HepG2 (cell line): ENCODE results near the gene VWA2. TPM values are rescaled to one million over a fixed set of nuclear protein-coding genes. Genes with fewer than 3 reads are reported as not detected.

Source experiments
- AHDC1 ChIP-seq: sonication (generic); formaldehyde crosslinking; IDR thresholded peaks from 2 replicates; pipeline ENCODE4 v1.5.1; 2020; ENCODE audit warnings: mild to moderate bottlenecking, missing genetic modification reagents, borderline replicate concordance
- HNF1B ChIP-seq: sonication (generic); formaldehyde crosslinking; IDR thresholded peaks from 2 replicates; pipeline ENCODE4 v1.5.1; 2020; ENCODE audit warnings: mild to moderate bottlenecking, moderate library complexity, missing genetic modification reagents
- JUND ChIP-seq: sonication (generic); formaldehyde crosslinking; IDR thresholded peaks from 2 replicates; pipeline ENCODE4 v1.8.0; 2022; ENCODE audit warnings: mild to moderate bottlenecking, missing genetic modification reagents
- ZMYM4 ChIP-seq: sonication (generic); formaldehyde crosslinking; IDR thresholded peaks from 2 replicates; pipeline ENCODE4 v1.8.1; 2023; ENCODE audit warnings: mild to moderate bottlenecking, missing genetic modification reagents
- ZNF12 ChIP-seq: sonication (generic); formaldehyde crosslinking; IDR thresholded peaks from 2 replicates; pipeline ENCODE4 v1.5.0; 2020; ENCODE audit warnings: missing genetic modification reagents
- ZNF441 ChIP-seq: sonication (generic); formaldehyde crosslinking; IDR thresholded peaks from 2 replicates; pipeline ENCODE4 v1.7.0; 2021; ENCODE audit warnings: missing genetic modification reagents, borderline replicate concordance
- ZNF562 ChIP-seq: sonication (generic); formaldehyde crosslinking; IDR thresholded peaks from 2 replicates; pipeline ENCODE4 v1.8.0; 2022; ENCODE audit warnings: missing genetic modification reagents, borderline replicate concordance
- ZNF713 ChIP-seq: sonication (generic); formaldehyde crosslinking; IDR thresholded peaks from 2 replicates; pipeline ENCODE4 v1.4.0; 2020; ENCODE audit warnings: mild to moderate bottlenecking, missing genetic modification reagents
- ZUFSP ChIP-seq: sonication (generic); formaldehyde crosslinking; IDR thresholded peaks from 2 replicates; pipeline ENCODE4 v1.9.0; 2021; ENCODE audit warnings: missing genetic modification reagents, mild to moderate bottlenecking, borderline replicate concordance
- polyA plus RNA-seq, 8 experiments: library from polyadenylated mRNA; depleted of rRNA in 3 of 8; stranded (reverse) in 7 of 8; unstranded in 1 of 8; fragments of >200 nt; fragmentation: Illumina TruSeq in 4 of 8; extraction: Trizol in 4 of 8; gene quantifications; 2 replicates each; pipeline versions ENCODE4 v1.2.1 to v1.2.3, GENCODE V29; 2011 to 2016; ENCODE audit warnings: low read depth in 4 of 8, missing spikeins in 1 of 8, mixed read lengths in 1 of 8; ENCODE audit not compliant: insufficient read depth in 1 of 8
- total RNA-seq, 5 experiments: library from RNA; depleted of rRNA; stranded (reverse); fragments of >200 nt; fragmentation: Illumina TruSeq; extraction: Trizol; gene quantifications; 2 replicates each; pipeline ENCODE4 v1.2.3, GENCODE V29; 2016; ENCODE audit warnings: low read depth in 1 of 5

The VWA2 gene
- total and polyA plus RNA-seq, 2 of the 13 experiments (the other 11 are each of a cell fraction or from before 2014, with no cell fraction given) = not detected

- TF ChIP-seq AHDC1 (CRISPR knock-in tag) (no peak), HNF1B (CRISPR knock-in tag) (no peak), ZNF562 (CRISPR knock-in tag) (no peak), ZNF12 (no peak), ZMYM4 (CRISPR knock-in tag) (no peak), ZUFSP (CRISPR knock-in tag) (no peak), ZNF713 (CRISPR knock-in tag) (no peak), ZNF441 (CRISPR knock-in tag) (no peak), JUND (CRISPR knock-in tag) (no peak)
Measured at GRCh38 chr10:114199239-114199638, 39.8 kb upstream of the VWA2 start (continued).
